Middle frontal gyrus (tissue), 1 donor: ENCODE data around the gene RIBC1.
A peak's percentile ranks its signal among the peaks of the same experiment; 100 is the strongest.
"Not testable (repeated sequence)": the region's sequence is repeated elsewhere in the genome, so short reads cannot be mapped to it uniquely, and the experiment has no call there.

ENCODE experiments used
- DNase-seq: peaks from one replicate; pipeline ENCODE4 v3.0.0-alpha.2; 2015; ENCODE audit warnings: low spot score; ENCODE audit errors: extremely low spot score

The RIBC1 gene

GRCh38 chrX:53422861-53423306 is at the start of gene RIBC1:
RIBC1 (plus strand) TSS chrX:53422873; CDS start chrX:53426277, 3,404 bp downstream.
- DNase-seq: no peak

GRCh38 chrX:53373307-53373706 is 49.4 kb upstream of the RIBC1 start:
- no peak for DNase-seq

- no peak for DNase-seq
Observed at GRCh38 chrX:53374222-53374820, 48.4 kb upstream of the RIBC1 start.

GRCh38 chrX:53374923-53375322 is 47.8 kb upstream of the RIBC1 start:
- DNase-seq: no peak

GRCh38 chrX:53376888-53377287 is 45.8 kb upstream of the RIBC1 start:
- DNase-seq: no peak

- no peak for DNase-seq
Observed at GRCh38 chrX:53377464-53377863, 45.2 kb upstream of the RIBC1 start.

- DNase-seq: no peak
Observed at GRCh38 chrX:53379008-53379710, 43.5 kb upstream of the RIBC1 start.

- no peak for DNase-seq
Observed at GRCh38 chrX:53379747-53380146, 42.9 kb upstream of the RIBC1 start.

GRCh38 chrX:53383376-53384076 is 39.1 kb upstream of the RIBC1 start:
- no peak for DNase-seq

- DNase-seq: no peak
Observed at GRCh38 chrX:53395605-53396298, 26.9 kb upstream of the RIBC1 start.

GRCh38 chrX:53398216-53398615 is 24.5 kb upstream of the RIBC1 start:
- DNase-seq: no peak

GRCh38 chrX:53403535-53403934 is 19.1 kb upstream of the RIBC1 start:
- no peak for DNase-seq

GRCh38 chrX:53412446-53412845 is 10.2 kb upstream of the RIBC1 start:
- DNase-seq: no peak

- DNase-seq: not testable (repeated sequence)
Observed at GRCh38 chrX:53420351-53420750, 2.3 kb upstream of the RIBC1 start.

- no peak for DNase-seq
Observed at GRCh38 chrX:53421125-53421524, 1.5 kb upstream of the RIBC1 start.

- no peak for DNase-seq
Observed at GRCh38 chrX:53421772-53422085, 944 bp upstream of the RIBC1 start.

- DNase-seq: peak; percentile 83
Observed at GRCh38 chrX:53422086-53422860, 400 bp upstream of the RIBC1 start, which contains the start of gene SMC1A. SMC1A (minus strand) TSS chrX:53422654; CDS start chrX:53422600, 54 bp downstream.

GRCh38 chrX:53429755-53430154 is 7.1 kb downstream of the RIBC1 start:
- no peak for DNase-seq

GRCh38 chrX:53430231-53430630 is 7.6 kb downstream of the RIBC1 start:
- DNase-seq: no peak

GRCh38 chrX:53433651-53434639 is 11.3 kb downstream of the RIBC1 start, which contains the start of gene HSD17B10:
HSD17B10 (minus strand) TSS chrX:53434370; CDS start chrX:53434345, 25 bp downstream.
- peak; percentile 69 for DNase-seq
